ENCODE measurements around the gene DPEP1. TPM values are rescaled to one million over a fixed set of nuclear protein-coding genes. Genes with fewer than 3 reads are reported as not detected.

DPEP1 gene
- total RNA-seq, 2 experiments from 2014 or later, result not detected

- Mint-ChIP-seq H3K27ac (no peak overlapping the region), H3K4me3 (no peak overlapping the region)
- intact Hi-C loops (cut with DNase I, micrococcal nuclease), result loop anchor here in 1 of 2 experiments (10.0 kb wide), 1 partner anchor 288 kb away; no protein-coding TSS in a partner anchor
Observed at GRCh38 chr16:89577055-89577759, 36.2 kb upstream of the DPEP1 start.

GRCh38 chr16:89579351-89579750, 34.1 kb upstream of the DPEP1 start:
- DNase-seq (no peak), ATAC-seq (ENCODE audit: poor library complexity) (no peak)
- POLR2A ChIA-PET, result no interaction called here
- H3K4me3 Mint-ChIP-seq, result no peak overlapping the region
- TF ChIP-seq, protein P1, sequence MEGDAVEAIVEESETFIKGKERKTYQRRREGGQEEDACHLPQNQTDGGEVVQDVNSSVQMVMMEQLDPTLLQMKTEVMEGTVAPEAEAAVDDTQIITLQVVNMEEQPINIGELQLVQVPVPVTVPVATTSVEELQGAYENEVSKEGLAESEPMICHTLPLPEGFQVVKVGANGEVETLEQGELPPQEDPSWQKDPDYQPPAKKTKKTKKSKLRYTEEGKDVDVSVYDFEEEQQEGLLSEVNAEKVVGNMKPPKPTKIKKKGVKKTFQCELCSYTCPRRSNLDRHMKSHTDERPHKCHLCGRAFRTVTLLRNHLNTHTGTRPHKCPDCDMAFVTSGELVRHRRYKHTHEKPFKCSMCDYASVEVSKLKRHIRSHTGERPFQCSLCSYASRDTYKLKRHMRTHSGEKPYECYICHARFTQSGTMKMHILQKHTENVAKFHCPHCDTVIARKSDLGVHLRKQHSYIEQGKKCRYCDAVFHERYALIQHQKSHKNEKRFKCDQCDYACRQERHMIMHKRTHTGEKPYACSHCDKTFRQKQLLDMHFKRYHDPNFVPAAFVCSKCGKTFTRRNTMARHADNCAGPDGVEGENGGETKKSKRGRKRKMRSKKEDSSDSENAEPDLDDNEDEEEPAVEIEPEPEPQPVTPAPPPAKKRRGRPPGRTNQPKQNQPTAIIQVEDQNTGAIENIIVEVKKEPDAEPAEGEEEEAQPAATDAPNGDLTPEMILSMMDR (IDR thresholded peaks at IDR 0.05), result no peak
- H3K27me3 ChIP-seq (ENCODE audit: control insufficient read depth in 1 of 2, insufficient read depth in 2 of 2, low read length in 2 of 2), result peaks cover 7 to 10% of the 10 kb centered on the region in 2 experiments
- peaks cover 4% of the 10 kb centered on the region for H3K27me3 Mint-ChIP-seq
- intact Hi-C loops (cut with DNase I, micrococcal nuclease), result loop anchor here in 1 of 2 experiments (10.0 kb wide), 1 partner anchor 285 kb away; no protein-coding TSS in a partner anchor
- H3K36me3 ChIP-seq (ENCODE audit: insufficient read depth, low read length), result no peaks in the 10 kb centered on the region
- no peaks in the 10 kb centered on the region for H3K36me3 Mint-ChIP-seq (ENCODE audit: low read depth)
- H3K9me3 ChIP-seq (ENCODE audit: control insufficient read depth in 1 of 2, insufficient read depth in 1 of 2, low read length in 2 of 2), result peaks cover 0 to 2% of the 10 kb centered on the region in 2 experiments
- CTCF ChIA-PET, result no interaction called here
- no peak overlapping the region for H3K27ac ChIP-seq (ENCODE audit: low read depth in 1 of 2, low read length in 2 of 2)
- no peaks in the 10 kb centered on the region for H3K4me1 Mint-ChIP-seq (ENCODE audit: low read depth)
- H3K9me3 Mint-ChIP-seq, result no peaks in the 10 kb centered on the region
- H3K4me3 ChIP-seq (ENCODE audit: low read length), result no peak overlapping the region
- no peak overlapping the region for H3K27ac Mint-ChIP-seq
- H3K4me1 ChIP-seq (ENCODE audit: insufficient read depth, low read length), result peaks cover 16% of the 10 kb centered on the region

More at GRCh38 chr16:89577055-89577759, 36.2 kb upstream of the DPEP1 start:
- Histone ChIP-seq H3K27ac (ENCODE audit: low read depth in 1 of 2, low read length in 2 of 2) (no peak overlapping the region), H3K4me1 (ENCODE audit: insufficient read depth, low read length) (peaks cover 28% of the 10 kb centered on the region), H3K27me3 (ENCODE audit: control insufficient read depth in 1 of 2, insufficient read depth in 2 of 2, low read length in 2 of 2) (peaks cover 11 to 14% of the 10 kb centered on the region in 2 experiments), H3K4me3 (ENCODE audit: low read length) (no peak overlapping the region), H3K36me3 (ENCODE audit: insufficient read depth, low read length) (no peaks in the 10 kb centered on the region), H3K9me3 (ENCODE audit: control insufficient read depth in 1 of 2, insufficient read depth in 1 of 2, low read length in 2 of 2) (peaks cover 0 to 7% of the 10 kb centered on the region in 2 experiments)
- no peak for DNase-seq
- TF ChIP-seq, protein P1 (IDR thresholded peaks at IDR 0.05), result no peak
- Mint-ChIP-seq H3K4me1 (ENCODE audit: low read depth) (peaks cover 10% of the 10 kb centered on the region), H3K27me3 (peaks cover 20% of the 10 kb centered on the region), H3K9me3 (no peaks in the 10 kb centered on the region), H3K36me3 (ENCODE audit: low read depth) (no peaks in the 10 kb centered on the region)
- POLR2A ChIA-PET, result no interaction called here
- CTCF ChIA-PET, result no interaction called here
- ATAC-seq (ENCODE audit: poor library complexity), result no peak

DNA sequence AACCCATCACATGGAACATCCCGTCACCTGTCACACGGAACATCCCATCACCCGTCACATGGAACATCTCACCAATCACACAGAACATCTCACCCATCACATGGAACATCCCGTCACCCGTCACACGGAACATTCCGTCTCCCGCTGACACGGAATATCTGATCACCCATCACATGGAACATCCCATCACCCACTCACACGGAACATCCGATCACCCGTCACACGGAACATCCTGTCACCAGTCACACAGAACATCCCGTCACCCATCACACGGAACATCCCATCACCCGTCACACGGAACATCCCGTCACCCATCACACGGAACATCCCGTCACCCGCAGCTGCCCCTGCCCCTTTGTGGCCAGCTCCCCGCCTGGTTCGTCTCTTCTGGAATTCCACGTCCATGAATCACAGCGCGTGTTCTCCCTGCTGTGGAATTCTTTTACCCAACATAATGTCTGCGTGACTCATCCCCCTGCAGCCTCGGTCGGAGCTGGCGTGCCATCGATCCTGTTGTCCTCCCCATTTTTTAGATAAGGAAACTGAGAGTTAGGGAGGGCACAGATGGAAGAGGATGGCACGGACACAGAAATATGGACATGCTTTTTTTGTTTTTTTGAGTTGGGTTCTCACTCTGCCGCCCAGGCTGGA, 32.3 kb upstream of the DPEP1 start:
- H3K27me3 Mint-ChIP-seq, result peaks cover 4% of the 10 kb centered on the region
- intact Hi-C loops (cut with DNase I, micrococcal nuclease), result no loop called here
- Histone ChIP-seq H3K27me3 (ENCODE audit: control insufficient read depth in 1 of 2, insufficient read depth in 2 of 2, low read length in 2 of 2) (peaks cover 0 to 4% of the 10 kb centered on the region in 2 experiments), H3K4me3 (ENCODE audit: low read length) (no peak overlapping the region), H3K4me1 (ENCODE audit: insufficient read depth, low read length) (no peaks in the 10 kb centered on the region), H3K9me3 (ENCODE audit: control insufficient read depth in 1 of 2, insufficient read depth in 1 of 2, low read length in 2 of 2) (no peaks in the 10 kb centered on the region), H3K27ac (ENCODE audit: low read depth in 1 of 2, low read length in 2 of 2) (no peak overlapping the region), H3K36me3 (ENCODE audit: insufficient read depth, low read length) (no peaks in the 10 kb centered on the region)
- no peak for ATAC-seq (ENCODE audit: poor library complexity)
- no peak for DNase-seq
- ChIA-PET POLR2A (no interaction called here), CTCF (no interaction called here)
- no peaks in the 10 kb centered on the region for H3K9me3 Mint-ChIP-seq
- no peaks in the 10 kb centered on the region for H3K36me3 Mint-ChIP-seq (ENCODE audit: low read depth)
- H3K4me3 Mint-ChIP-seq, result no peak overlapping the region
- H3K27ac Mint-ChIP-seq, result no peak overlapping the region
- TF ChIP-seq, protein P1 (IDR thresholded peaks at IDR 0.05), result no peak
- H3K4me1 Mint-ChIP-seq (ENCODE audit: low read depth), result no peaks in the 10 kb centered on the region

Measured in CD4-positive, alpha-beta T cell (primary cell).